GM18909 (cell line): ENCODE data around the gene MYH14.

Source experiments
- ATAC-seq: cut with Tn5 transposase; IDR thresholded peaks from one replicate; pipeline ENCODE4 v1.9.1; 2021; ENCODE audit warnings: mild to moderate bottlenecking; ENCODE audit not compliant: unreplicated experiment, poor library complexity

Gene MYH14

DNA sequence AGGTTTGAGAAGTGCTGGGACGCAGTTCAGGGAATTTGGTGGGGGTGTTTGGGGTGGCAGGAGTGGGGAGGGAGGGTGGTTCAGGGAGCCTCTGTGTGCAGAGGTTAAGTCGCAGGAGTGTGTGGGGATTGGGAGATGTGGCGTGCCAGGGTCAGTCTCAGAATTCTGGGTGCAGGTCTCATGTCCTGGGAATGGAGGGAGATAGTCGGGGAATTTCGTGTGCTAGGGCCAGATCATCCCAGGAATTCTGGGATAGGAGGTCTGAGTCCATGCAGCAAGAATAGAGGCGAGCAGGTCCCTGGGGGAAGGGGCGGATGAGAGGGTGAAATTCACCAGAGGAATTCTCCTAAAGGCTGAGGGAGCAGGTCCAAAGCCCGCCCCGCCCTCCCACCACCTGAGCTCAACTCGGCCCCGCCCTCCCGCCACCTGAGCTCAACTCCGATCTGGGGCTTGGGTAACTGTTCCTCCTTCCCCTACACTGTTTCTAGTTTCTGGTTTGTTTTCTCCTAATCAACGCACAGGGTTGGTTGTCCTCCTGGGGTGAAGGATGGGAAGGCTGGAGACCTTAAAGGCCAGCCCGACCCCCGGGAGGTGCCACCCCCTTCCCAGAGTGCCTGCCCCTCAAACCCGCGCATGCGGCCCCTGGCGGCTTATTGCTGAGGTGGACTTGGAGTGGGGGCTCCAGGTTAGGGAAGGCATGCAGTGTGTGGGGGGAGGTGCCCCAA, 110.6 kb downstream of the MYH14 start:
- ATAC-seq: no peak

DNA sequence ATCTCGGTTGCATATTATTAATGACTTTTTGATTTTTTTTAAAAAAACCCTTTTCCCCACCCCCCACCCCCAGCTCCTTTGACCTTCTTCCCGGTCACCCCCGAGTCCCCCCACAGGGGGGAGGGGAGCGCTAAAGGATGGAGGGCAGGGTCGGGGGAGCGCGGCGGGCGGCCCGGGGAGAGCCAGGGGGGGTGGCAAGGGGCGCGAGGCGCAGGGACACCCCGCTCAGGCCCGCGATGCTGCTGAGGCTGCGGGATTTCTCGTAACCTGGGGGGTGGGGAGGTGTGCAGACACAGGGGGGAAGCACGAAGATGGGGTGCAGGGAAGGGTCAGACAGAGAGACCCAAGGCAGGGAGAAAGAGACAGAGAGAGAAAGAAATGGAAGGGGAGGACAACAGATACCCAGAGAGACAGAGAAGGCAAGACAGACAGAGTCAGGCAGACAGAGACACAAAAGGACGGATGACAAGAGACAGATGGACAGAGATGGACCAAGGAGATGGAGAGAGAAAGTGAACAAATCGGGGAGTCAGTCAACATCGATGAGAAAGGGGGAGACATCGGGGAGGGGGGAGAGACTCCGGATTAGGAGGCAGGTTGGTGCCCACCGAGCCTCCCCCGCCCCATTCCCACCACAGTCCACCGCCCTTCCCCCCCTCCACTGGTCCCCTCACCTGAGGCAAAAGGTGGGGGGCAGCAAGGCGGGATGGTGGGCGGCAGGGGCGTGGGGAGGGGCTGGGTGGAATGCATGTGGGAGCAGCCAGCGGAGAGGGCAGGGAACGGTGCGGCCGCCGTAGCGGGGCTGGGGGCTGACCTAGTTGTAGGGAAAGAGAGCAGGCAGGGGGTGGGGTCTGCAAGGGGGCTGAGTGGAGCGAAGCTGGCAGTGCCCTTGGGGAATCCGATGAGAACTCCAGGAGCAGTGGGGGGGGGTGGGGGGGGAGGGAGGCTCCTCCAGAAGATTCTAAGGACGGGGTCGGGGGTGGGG, 111.6 kb downstream of the MYH14 start:
- ATAC-seq: no peak

DNA sequence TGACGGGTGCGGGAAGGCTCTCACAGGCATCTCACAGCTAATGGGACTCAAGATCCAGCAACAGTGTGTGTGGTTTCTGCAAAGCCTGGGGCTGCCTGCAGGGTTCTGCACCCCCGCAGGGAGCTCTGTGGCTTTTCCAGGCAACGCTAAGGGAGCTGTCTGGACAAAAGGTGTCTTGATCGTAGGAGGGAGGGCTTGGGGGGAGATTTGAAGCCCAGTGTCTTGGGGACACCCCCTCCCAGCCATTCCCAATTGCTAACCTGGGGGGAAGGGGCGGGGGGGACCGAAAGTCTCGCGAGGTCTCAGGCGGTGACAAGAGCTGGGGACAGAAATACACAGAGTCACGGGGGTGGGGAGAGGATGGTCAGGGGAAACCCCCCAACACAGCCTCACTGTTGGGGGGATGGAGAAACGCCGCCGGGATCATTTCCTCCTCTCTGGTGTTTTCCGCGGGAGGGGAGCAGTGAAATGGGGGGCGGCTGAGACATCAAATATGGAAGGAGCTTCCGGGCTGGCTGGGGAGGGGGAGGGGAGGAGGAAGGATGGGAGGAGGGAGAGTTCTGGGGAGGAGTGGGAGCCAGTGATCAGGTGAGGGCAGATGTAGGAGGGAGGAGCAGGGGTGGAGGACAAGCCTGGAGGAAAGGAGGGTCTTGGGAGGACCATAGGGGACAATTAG, 112.5 kb downstream of the MYH14 start:
- ATAC-seq: no peak

DNA sequence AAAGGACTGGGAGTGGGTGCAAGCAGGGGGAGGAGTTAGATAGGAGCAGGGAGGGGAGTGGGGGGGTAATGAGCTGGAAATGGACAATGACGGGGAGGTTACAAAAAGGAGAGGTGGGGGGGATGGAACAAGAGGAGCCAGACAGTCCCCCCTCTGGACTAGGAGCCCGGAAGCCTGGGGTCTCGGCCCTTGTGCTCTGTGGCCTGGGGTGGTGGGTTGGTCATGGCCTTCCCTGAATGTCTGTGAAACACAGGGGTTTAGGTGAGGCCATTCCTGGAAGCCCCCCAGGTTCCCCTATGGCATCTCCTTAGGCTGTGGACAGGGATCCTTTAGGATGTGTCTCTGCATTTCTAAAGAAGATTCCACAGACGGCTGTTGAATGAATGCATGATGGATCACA, 113.7 kb downstream of the MYH14 start:
- ATAC-seq: no peak

DNA sequence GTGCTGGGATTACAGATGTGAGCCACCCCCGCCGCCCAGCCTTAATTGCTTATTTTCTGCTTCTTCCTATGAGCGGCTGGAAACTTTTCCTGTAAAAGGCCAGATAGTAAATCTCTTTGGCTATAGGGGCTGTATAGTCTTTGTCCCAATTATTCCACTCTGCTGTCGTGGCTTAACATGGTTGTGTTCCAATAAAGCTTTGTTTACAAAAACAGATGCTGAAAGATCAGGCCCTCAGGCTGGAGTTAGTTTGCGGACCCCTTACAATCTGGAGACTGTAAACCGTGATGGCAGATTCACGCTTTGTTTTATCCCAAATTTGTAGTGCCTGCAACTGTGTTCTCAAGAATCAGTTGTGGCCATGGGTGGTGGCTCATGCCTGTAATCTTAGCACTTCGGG, 115.0 kb downstream of the MYH14 start:
- no peak for ATAC-seq

DNA sequence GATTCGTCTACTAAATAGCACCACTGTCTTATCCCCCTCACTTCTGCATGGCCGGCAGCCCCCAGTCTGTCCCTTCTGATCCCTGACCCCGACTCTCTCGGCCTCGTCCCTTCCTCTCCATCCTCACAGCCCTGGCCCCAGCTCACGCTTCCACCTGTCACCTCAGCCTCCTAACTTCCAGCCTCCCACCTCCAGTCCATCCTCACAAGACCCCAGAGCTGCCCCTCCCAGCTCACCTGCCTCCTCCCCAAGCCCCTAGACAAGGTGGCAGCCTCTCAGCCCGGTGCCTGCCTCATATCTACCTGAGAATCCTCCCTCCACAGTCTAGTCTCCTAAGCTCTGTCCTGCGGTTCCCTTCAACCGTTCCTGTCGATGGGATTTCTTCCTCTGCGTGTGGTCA, 115.7 kb downstream of the MYH14 start:
- ATAC-seq: no peak

DNA sequence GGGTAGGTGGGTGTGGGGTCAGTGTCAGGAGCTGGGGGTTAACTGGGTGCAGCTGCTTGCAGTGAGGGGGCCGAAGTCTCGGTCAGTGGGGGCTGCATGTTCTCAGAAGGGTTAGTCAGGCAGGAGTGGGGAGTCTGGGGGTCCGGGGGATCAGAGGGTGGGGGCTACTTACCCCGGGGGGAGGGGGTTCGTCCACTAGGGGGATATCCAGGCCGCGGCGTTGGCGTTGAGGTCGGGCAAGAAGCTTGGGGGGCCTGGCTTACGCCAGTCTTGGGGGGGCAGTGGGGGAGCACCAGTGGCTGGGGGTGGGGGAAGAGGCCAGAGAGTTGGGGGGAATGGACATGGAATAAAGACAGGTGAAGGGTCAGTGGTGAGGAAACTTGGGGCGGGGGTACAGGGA, 116.6 kb downstream of the MYH14 start:
- no peak for ATAC-seq

DNA sequence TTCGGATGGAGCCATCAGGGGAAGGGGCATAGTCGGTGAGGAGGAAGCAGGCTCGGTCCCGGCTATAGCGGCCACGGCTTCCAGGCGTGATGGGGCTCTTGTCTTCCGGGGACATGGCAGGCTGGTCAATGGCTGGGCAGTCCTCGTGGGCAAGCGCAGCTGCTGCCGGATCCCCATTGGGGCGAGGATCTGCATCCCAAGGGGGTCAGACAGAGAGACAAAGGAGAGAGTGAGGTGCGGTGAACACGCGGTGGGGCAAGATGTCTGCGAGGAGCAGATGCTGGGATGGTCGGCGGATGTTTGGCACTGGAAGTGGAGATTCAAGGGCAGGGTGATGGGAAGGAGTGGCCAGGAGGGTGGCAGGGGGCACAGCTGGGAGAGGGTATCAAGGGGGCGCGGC, 117.2 kb downstream of the MYH14 start:
- ATAC-seq: no peak

DNA sequence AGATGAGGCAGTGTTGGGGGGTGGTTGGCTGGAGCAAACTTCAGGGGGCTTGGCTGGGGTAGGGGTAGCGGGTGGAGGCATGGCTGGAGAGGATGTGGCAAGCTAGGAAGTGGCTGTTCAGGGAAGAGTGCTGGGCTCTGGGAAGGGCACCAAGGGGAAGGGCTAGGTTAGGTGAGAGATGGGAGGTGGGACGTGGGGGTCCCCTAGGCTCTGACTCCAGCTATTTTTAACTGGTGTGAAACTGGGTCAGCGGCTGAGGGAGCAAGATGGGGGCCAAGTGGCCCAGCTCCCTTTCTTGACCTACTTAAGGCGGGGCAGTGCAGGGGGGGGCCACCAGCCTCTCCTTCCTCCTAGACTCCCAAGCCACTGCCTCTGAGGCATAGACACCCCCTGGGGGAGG, 118.4 kb downstream of the MYH14 start:
- no peak for ATAC-seq

DNA sequence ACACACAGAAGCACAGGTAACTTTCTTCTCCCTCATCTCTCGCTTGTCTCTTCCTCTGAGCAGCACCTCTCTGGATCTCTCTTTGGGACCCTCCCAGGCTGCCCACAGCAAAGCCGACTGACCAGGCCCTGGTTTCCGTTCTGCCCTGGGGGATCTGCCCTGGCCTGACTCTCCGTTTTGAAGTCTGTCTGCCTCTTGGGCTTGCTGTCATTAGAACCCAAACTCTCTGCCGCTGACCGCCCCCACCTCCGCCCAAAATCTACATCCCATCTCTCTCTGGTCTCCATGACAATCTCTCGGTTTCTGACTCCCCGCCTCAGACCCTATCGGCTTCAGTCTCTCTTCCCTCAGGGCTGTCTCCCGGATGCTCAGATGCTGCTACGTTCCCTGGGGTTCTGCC, 118.8 kb downstream of the MYH14 start:
- no peak for ATAC-seq

DNA sequence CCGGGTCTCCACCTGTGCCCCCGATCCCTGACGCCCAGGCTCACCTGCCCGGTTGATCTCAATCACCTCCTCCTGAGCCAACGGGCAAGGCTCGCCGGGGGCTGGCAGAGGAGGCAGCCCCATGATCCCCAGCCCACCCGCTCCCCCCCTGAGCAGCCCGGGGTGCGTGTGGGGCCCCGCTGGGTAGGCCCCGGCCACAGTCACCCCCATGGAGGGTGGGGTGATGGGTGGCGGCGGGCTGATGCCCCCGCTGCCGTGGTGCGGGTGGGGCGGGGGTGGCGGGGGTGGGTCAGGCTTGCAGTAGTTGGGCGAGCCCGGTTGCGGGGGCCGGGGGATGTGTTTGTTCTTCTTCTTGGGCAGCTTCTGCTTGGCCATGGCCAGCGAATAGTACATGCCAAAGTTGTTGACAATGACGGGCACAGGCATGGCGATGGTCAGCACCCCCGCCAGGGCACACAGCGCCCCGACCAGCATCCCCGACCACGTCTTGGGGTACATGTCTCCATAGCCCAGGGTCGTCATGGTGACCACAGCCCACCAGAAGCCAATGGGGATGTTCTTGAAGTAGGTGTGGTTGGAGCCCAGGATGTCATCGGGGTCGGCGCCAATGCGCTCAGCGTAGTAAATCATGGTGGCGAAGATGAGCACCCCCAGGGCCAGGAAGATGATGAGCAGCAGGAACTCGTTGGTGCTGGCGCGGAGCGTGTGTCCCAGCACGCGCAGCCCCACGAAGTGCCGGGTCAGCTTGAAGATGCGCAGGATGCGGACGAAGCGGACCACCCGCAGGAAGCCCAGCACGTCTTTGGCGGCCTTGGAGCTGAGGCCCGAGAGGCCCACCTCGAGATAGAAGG, 119.7 kb downstream of the MYH14 start:
- ATAC-seq: no peak

DNA sequence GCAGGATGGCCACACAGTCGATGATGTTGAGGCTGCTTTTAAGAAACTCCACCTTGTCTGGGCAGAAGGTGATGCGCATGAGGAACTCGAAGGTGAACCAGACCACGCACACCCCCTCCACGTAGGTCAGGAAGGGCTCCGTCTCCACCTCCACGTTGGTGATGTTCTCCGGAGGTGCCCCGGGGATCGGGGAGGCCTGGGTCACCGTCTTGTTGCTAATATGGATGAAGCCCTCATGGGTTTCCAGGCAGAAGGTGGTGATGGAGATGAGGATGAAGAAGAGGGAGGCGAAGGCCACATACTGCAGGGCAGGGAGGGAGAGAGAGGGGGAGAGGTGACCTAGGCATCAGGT, 120.3 kb downstream of the MYH14 start:
- no peak for ATAC-seq

DNA sequence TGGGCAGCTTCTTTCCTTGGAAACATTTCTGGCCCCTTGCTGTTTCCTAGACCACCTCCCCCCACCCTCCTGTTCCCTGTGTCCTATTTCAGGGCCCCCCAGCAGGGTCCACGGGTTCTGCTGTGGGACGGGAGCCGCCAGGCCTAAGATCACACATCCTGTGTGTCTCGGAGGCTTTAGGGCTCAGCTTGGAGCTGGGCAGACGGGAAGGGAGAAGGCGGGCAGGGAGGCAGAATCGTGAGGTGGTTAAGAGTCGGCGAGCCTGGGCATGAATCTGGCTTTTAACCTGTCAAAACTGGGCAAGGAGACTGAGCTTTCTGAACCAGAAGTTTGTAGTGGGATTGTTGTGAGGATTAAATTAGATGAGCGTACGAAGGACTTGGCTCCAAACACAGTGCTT, 120.9 kb downstream of the MYH14 start:
- ATAC-seq: no peak

DNA sequence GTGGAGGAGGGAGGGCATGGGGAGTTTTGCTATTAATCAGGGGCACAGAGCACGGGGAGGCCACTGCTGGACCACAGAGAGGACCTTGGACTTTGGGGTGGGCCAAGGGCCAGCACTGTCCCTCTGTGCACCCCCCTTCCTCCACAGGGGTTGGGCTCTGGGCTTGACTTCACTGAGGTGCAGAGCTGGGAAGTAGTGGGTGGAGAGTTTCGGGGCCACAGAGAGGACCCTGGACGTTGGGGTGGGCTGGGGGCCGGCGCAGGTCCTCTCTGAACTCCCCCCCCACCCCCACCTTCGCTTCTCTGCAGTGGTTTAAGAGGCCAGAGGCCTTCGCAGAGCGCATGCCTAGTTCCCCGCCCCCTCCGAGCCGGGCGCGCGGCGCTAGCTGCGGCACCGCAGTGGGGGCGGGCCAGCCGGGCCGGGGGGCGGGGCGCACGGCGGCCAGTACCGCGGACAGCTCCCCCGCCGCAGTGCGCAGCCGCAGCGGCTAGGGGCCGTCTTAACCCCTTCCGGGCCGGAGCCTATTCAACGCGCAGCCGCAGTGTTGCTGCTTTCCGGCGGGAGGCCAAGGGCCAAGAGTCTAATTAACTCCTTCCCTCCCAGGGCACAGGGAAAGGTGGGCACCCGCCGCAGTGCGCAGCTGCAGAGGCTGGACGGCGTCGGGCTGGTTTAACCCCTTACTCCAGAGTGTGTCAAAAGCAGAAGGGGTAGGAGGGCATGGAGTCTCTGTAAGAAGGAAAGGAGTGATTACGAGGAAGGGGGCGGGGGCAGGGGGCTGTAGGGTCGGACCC, 122.1 kb downstream of the MYH14 start:
- ATAC-seq: no peak

DNA sequence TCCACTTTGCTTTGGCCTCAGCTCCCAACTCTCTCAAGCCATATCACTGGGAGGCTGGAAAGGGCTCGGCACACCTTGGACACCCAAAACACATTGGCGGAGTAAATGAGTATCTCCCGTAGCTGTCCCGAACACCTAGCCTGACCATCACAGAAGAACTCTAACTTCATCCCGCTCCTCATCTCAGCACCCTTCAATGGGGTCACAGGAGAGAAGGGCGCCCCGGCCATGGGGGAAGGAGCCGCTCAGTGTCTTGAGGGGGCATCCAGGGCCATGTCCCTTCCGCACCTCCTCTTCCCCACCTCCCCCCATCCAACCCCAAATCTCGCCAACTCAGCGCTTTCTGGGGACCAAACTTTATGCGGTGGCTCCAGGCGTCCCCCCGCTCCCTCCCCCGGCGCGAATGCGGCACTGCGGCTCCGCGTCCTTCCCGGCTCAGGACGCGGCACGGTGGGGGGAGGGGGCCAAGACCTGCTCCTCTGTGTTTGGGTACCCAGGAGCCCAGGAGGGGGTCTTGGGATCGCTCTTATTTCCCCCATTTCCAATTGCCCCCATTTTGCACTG, 122.8 kb downstream of the MYH14 start:
- no peak for ATAC-seq

DNA sequence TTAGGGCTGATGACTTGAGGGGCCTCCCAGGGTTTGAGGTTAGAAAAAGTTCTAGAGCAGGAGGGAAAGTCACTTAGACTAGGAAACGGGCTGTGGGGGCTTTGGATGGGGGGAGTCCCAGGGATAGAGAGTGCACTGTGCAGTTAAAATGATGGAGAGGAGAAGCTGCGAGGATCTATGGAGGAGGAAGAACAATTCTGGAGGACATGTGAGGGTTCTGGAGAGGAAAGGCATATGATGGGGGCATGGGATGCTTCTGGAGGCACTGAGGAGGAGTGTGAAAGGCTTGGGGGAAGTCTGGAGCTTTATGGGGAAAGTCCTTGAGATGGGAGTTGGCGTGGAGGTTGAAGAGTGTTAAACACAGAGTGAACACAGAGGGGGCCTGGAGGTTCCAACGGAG, 123.6 kb downstream of the MYH14 start:
- no peak for ATAC-seq

DNA sequence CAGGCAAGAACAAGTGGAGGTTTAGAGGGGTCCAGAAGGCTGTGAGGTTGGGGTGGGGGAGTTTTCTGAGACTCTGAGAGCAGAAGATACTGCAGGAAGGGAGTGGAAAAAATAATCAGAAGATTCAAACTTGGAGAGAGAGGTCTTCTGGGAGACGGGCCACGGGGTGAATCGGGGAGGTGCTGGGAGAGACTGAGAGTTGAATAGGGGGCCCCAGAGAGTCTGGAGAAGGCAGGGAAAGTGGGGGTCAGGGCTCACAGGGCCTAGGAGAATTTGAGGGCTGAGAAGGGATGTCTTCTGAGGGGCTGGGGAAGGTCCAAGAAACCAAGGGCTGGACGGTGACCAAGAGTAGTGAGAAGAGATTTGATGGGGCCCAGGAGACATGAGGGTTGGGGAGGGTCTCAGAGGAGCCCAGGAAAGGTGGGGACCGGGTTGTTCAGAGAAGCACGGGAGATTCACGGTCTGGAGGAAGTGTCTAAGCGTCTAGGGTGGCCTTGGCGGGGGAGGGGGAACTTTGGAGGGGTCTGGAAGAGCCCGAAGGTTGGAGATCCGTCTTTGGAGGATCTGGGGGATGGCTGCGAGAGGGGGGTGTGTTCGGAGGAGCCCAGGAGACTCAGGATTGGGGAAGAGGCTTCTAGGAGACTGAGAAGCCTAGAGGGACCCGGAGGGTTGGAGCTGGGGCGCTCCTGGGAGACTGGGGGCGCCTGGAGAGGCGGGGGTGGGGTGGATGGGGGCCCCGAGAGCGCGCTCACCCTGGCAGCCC, 124.2 kb downstream of the MYH14 start:
- no peak for ATAC-seq

DNA sequence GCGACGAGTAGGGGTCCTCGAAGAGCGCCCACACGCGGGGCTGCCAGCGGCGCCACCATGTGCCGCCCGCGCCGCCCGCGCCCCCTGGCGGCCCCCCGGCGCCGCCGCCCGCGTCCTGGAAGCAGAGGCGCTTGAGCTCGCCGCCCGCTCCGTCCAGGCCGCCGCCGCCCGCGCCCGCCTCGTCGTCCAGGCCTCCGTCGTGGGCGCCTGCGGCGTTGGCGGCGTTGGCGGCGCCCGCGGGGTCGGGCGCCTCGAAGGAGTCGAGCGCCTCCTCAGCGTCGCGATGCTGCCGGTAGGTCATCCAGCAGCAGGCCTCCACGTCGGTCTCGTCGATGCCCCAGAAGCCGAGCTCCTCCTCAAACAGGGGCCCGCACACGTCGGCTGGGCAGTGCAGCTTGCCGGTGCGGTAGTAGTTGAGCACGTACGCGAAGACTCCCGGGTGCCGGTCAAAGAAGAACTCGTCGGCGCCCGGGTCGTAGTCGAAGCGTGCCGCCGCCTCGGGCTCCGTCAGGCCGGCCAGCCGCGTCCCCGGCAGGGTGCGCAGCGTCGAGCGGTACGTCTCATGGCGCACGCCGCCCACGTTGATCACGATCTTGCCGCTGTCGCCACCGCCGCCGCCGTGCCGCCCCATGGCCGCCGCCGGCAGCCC, 124.9 kb downstream of the MYH14 start:
- peak; percentile 9 for ATAC-seq
